GM12875 (cell line): Measurements from ENCODE around the gene DNAH8.

Source experiments
- H3K4me3 ChIP-seq: one replicate; pipeline ENCODE4 v1.5.1; 2011; ENCODE audit warnings: low read depth, low read length, control low read depth
- CTCF ChIP-seq: IDR thresholded peaks from 2 replicates; pipeline ENCODE4 v1.5.1; 2011; ENCODE audit warnings: low read depth, mild to moderate bottlenecking, control low read depth, inconsistent platforms, low read length, moderate library complexity, borderline replicate concordance; ENCODE audit not compliant: insufficient read depth

DNAH8 gene

DNA sequence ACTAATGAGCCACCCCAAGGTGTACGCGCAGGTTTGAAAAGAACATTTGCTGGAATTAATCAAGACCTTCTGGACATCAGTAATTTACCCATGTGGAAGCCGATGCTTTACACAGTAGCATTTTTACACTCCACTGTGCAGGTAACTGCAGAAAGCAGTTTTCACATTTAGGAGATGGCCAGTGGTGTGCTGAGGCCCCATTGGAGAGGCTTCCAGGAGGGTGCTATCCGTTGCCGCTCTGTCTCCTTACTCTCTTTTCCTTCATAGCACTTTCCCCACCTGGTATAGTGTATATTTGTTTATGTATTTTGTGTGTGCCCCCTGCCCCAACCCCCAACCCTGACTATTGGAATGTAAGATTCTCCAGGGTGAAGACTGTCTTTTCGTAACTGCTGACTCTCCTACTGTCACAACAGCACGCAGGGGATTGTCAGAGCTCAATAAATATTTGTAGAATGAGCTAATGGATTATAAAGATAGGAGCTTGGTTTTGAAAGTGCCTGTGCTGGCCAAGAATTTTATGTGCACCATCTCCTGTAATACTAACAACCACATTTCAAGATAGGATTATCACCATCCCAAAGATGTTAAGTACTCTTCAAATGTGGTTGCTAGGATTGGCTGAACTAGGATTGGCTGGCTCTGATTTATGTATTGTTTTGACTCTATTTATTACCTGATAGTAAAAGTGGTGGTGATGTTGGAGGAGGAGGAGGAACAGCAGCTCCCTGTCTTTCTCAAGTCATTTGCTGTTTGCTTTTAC is 259.5 kb downstream of the DNAH8 start:
- TF ChIP-seq CTCF, result no peak
- H3K4me3 ChIP-seq, result no peak overlapping the region

DNA sequence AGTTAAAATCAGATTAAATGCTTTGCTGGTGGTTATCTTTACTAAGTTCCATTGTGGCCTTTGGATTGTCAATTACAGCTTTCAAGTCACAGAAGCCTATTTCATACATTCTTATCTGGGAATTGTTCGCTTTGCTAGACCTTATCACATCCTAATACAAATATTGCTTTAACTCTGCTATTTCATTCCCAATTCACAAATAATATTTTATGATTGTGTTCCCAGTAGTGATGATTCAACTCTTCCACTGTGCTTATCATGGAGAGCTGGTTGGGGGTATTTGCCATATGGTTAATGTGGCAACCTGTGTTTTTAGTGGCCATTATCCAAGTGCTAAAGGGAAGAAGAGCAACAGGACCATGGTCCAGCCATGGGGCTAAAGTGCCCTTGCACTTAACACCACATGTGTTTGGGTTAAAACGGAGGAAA is 260.5 kb downstream of the DNAH8 start:
- H3K4me3 ChIP-seq, result no peak overlapping the region
- TF ChIP-seq CTCF, result no peak

- no peak overlapping the region for H3K4me3 ChIP-seq
- no peak for TF ChIP-seq CTCF
Observed at GRCh38 chr6:38976051-38976450, 260.9 kb downstream of the DNAH8 start.

- H3K4me3 ChIP-seq, result no peak overlapping the region
- no peak for TF ChIP-seq CTCF
Observed at GRCh38 chr6:38976801-38977500, 261.8 kb downstream of the DNAH8 start.

DNA sequence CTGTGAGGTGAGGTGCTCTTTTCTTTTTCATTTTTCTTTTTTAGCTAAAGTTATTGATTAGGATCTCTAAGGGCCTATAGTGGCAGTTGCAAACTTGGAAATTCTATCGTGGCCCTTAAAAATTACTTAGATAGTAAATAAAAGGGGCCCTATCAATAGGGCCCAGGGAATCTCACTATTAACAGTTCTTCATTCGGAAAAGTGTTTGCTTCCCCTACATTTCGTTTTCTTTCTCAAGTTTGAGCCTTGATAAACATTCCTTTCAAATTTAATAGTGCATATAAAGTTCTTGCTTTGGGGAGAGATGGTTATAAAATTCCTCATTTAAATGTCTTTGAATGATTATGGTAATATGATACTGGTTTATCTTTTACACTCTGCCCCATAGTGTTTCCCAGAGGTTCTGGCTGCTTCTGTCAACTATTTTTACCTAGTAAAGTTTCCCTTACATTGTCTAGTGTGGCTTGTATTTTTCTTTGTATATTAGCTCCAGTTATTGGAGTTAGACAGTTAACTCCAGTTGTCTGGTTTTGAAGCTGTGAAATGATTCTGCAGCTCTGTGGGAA is 263.1 kb downstream of the DNAH8 start:
- H3K4me3 ChIP-seq, result no peak overlapping the region
- no peak for TF ChIP-seq CTCF

DNA sequence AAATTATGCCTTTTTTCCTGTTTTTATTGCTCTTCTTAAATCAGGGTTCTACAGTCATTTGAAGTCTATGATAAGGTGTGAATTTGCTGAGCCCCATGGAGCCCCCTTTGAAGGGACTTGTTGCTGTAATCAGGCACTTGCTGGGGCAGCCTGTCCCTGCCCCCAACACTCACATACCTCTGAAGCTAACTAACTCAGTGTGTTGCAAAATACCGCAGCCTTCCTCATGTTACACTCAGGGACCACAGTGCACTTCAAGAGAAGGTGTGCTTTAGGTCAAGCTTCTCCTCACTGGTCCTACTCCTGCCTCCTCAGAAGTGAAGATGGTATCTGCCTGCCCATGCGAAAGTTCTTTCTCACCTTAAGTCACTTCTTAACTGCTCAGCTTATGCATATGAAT is 267.4 kb downstream of the DNAH8 start:
- no peak overlapping the region for H3K4me3 ChIP-seq
- no peak for TF ChIP-seq CTCF
